Embryonic facial prominence (tissue), 1 donor: Measurements from ENCODE around the gene ZIC4.

Source experiments
- DNase-seq: peaks from one replicate; pipeline ENCODE4 v3.0.0-alpha.2; 2016; ENCODE audit errors: extremely low spot score

The ZIC4 gene

GRCh38 chr3:147371771-147372340, 34.5 kb downstream of the ZIC4 start:
- no peak for DNase-seq

- DNase-seq = no peak
Observed at GRCh38 chr3:147371140-147371539, 35.2 kb downstream of the ZIC4 start.

- DNase-seq = no peak
Observed at GRCh38 chr3:147370349-147370748, 36.0 kb downstream of the ZIC4 start.

- no peak for DNase-seq
Observed at GRCh38 chr3:147369661-147370123, 36.7 kb downstream of the ZIC4 start.

- DNase-seq = no peak
Observed at GRCh38 chr3:147369231-147369630, 37.1 kb downstream of the ZIC4 start.

GRCh38 chr3:147368561-147369221, 37.7 kb downstream of the ZIC4 start:
- no peak for DNase-seq

GRCh38 chr3:147368151-147368550, 38.2 kb downstream of the ZIC4 start:
- no peak for DNase-seq

- no peak for DNase-seq
Observed at GRCh38 chr3:147367676-147368075, 38.7 kb downstream of the ZIC4 start.

GRCh38 chr3:147365196-147366115, 40.9 kb downstream of the ZIC4 start:
- DNase-seq = no peak

GRCh38 chr3:147364771-147365170, 41.6 kb downstream of the ZIC4 start:
- no peak for DNase-seq

- DNase-seq = no peak
Observed at GRCh38 chr3:147361454-147362420, 44.6 kb downstream of the ZIC4 start.

GRCh38 chr3:147360646-147361453, 45.5 kb downstream of the ZIC4 start:
- DNase-seq = no peak

- no peak for DNase-seq
Observed at GRCh38 chr3:147360051-147360439, 46.3 kb downstream of the ZIC4 start.

- DNase-seq = no peak
Observed at GRCh38 chr3:147359177-147360050, 46.9 kb downstream of the ZIC4 start.

- no peak for DNase-seq
Observed at GRCh38 chr3:147358144-147358992, 48.0 kb downstream of the ZIC4 start.

GRCh38 chr3:147356909-147357900, 49.1 kb downstream of the ZIC4 start:
- DNase-seq = no peak

- DNase-seq = no peak
Observed at GRCh38 chr3:147356145-147356908, 50.0 kb downstream of the ZIC4 start.
